HG03565 (cell line): ENCODE results near the gene MMP19.

Experiments
- ATAC-seq: cut with Tn5 transposase; IDR thresholded peaks from one replicate; pipeline ENCODE4 v1.9.1; 2021; ENCODE audit warnings: mild to moderate bottlenecking, moderate library complexity; ENCODE audit not compliant: unreplicated experiment

Gene MMP19

DNA sequence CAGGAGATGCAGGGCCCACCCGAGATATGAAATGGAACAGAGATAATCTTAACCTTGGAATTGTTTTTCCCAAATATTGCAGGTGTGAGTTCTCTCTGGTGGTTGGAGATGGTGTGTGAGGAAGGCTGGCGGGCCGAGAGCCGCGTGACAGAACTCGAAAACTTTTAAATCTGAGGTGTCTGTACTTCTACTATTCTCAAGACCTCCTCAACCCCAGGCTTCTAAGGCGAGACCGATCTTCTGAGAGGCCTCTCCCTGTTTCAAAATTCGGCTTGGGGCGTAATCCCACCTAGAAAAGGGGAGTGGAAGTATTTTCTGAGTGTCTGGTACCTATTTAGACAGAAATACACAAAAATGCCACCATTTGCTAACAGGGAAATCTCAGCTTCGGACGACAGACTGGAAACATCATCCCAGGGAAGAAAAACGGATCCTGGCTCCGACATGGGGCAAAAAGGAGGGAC is 25.8 kb downstream of the MMP19 start:
- no peak for ATAC-seq

DNA sequence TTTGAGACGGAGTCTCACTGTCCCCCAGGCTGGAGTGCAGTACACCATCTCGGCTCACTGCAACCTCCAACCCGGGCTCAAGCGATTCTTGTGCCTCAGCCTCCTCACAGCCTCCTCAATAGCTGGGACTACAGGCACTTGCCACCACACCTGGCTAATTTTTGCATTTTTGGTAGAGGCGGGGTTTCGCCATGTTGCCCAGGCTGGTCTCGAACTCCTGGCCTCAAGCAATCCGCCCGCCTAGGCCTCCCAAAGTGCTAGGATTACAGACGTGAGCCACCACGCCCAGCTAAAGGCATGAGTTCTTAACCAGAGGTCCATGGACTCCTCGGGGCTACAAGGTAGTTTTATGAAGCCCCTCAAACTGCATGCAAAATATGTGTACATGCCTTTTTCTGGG is 27.3 kb downstream of the MMP19 start:
- ATAC-seq, result no peak

DNA sequence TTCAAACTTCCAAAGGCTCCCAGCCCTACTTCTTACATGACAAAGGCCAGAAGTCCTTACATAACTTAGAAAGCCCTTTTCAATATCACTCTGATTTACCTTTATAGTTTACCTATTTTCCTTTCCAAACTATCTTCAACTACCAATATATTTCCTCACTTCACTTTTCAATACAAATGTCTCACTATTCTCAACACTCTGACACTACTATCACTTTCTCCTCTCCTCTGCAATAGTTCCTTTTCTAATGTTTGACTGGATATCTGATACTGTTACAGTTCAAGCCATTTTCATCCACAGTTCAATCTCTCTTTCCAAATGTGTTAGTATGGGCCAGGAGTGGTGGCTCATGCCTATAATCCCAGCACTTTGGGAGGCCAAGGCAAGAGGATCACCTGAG is 28.5 kb downstream of the MMP19 start:
- ATAC-seq, result no peak

DNA sequence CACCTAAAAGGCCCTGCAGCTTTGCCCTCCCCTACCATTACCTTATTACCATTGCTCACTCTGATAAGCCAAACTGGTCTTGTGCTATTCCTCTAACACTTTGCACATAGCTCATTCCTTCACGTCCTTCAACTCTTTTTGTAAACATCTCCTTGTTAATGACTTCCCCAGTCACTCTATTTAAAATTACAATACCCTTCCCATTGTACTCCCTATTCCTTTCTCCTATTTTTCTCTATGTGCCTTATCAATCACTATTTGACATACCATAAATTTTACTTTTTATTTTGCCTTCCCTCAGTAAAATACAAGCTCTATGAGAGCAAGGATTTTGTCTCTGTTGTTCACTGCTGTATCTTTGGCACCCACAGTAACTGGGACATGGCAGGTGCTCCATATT is 30.6 kb downstream of the MMP19 start:
- no peak for ATAC-seq

DNA sequence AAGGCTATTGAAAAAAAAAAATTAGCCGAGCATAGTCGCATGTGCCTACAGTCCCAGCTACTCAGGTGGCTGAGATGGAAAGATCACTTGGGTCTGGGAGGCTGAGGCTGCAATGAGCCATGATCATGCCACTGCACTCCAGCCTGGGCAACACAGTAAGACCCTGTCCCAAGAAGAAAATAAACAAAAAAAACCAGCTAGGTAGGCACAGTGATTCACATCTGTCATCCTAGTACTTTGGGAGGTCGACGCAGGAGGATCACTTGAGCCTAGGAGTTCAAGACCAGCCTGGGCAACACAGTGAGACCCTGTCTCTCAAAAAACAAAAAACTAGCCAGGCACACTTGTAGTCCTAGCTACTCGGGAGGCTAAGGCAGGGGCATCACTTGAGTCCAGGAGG is 33.5 kb downstream of the MMP19 start:
- no peak for ATAC-seq

DNA sequence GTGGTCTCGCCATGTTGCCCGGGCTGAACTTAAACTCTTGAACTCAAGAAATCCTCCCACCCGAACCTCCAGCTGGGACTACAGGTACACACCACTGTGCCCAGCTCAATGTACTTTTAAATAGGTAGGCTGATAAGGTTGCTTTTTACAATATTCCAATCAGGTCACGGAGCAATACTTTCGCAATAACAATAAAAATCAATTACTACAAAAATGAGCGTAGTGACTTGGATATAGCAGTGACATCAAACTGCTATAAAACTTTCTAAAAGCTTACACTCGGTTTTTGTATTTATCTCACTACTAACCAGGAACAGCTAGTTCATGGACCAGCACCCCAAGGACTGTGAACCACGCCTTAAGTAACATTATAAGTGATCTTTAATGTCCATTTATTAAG is 35.8 kb downstream of the MMP19 start:
- ATAC-seq, result no peak

DNA sequence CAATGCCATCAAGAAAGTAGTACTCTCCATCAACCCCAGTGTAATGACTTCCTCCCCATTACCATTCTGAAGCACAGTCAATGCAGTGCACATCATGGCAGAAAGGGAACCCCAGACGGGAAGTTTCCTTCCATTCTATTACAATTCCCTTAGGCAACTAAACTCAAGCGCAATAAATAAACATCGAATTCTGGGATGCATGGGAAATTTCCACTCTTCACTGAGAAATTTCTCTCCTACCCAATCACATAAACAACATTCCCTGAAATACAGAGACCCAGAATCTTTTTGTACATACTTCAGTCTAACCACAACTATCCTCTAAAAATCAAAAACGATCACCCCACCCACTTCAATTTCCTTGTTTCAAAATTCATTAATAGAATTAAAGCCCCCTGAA is 45.2 kb downstream of the MMP19 start:
- ATAC-seq, result no peak

DNA sequence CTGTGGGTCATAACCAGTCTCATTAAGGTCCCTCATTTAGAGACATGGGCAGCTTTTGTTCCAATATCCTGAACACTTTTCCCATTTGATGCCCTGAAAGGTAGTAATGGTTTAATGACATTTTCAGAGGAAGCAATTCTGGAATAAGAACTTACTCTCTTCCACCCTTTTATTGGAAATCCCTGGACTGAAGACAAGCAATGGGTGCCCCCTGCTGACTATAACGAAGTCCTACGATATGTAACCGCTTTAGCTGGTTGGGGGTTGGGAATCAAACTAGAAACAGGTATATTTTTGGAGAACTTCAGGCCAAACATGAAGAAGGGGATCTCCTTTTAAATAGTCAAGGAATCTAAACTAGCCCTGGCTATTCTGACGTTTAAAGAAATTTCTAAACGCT is 45.7 kb downstream of the MMP19 start:
- no peak for ATAC-seq

DNA sequence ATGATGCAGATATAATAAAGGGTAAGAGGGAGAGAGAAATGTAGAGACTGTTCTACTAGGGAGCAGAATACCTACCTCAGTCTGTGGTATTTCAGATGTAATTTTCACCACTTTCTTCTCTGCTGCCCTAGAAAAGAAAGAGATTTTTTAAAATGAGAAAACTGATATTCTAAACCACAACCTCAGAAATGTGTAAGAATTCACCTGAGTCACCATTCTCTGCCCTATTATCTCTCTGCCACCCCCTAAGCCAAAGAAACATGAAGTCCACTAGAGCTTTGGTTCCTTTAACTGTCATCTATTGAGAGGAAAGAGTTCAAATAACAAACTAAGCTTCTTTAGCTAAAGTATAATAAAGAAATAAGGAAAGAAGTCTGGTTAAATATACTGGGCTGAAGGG is 46.8 kb downstream of the MMP19 start:
- ATAC-seq, result no peak

DNA sequence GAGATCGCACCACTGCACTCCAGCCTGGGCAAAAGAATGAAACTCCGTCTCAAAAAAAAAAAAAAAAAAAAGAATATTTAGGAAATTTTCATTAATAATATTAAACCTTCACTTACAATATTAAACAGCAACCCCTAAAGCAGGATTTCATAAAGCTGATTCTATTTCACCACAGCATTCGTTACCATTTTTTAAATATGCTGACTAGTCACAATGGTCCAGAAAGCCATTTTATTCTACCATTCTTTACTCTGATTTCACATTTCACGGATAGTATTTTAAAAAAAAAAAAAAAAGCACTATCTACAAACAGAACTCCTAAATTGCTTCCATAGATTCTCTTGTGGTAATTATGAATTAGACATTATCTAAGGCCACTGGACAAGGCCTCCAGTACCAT is 52.8 kb downstream of the MMP19 start:
- no peak for ATAC-seq

DNA sequence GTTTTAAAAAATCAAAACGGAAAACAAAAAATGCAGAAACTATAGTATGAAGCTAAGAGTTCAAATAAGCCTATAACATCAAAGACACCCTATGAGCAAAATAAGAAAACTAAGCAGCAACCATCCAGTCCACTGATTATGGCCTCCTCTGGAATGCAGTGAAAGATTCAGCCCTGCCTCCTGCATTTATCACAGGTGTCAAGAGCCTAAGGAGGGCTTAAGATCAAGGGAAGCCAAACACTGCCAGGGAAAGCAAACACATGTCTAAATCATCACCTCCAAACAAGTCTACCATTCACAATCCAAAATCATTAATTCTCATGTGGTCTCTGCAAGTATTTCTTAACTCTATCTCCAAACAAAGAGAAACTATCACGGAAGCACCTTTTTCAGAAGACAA is 53.6 kb downstream of the MMP19 start:
- ATAC-seq, result no peak

DNA sequence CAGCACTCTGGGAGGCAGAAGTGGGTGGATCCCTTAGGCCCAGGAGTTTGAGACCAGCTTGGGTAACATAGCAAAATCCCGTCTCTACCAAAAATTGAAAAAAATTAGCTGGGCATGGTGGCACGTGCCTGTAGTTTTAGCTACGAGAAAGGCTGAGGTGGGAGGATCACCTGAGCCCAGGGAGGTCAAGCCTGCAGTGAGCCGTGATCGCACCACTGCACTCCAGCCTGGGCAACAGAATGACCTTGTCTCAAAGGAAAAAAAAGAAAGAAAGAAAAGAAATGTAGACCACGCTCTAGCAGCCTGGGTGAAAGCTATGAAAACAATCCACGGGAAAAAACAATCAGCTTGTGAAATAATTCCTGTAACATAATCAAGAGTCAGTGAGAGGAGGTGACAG is 54.2 kb downstream of the MMP19 start:
- ATAC-seq, result no peak
